Astrocyte (in vitro differentiated cells and primary cell): ENCODE results near the gene SSH2. TPM values are rescaled to one million over a fixed set of nuclear protein-coding genes. Genes with fewer than 3 reads are reported as not detected.

Source experiments
- DNase-seq: peaks from one replicate; pipeline ENCODE4 v3.0.0-alpha.2; 2010; ENCODE audit warnings: low read depth
- FAIRE-seq: peaks from 2 replicates; lab custom pipeline; 2011; peaks lifted over from hg19 to GRCh38; lab: Jason Lieb, UNC
- H2AFZ ChIP-seq: 2 replicates; pipeline ENCODE4 v1.6.0; 2012; ENCODE audit warnings: low read depth, low read length, inconsistent platforms
- H3K27ac ChIP-seq: 2 replicates; pipeline ENCODE4 v1.5.1; 2011; ENCODE audit warnings: low read depth, low read length, inconsistent platforms
- H3K27me3 ChIP-seq: 2 replicates; pipeline ENCODE4 v1.6.0; 2011; ENCODE audit warnings: low read length, inconsistent platforms; ENCODE audit not compliant: insufficient read depth
- H3K36me3 ChIP-seq: 2 replicates; pipeline ENCODE4 v1.5.1; 2011; ENCODE audit warnings: low read length, inconsistent platforms; ENCODE audit not compliant: insufficient read depth
- H3K4me1 ChIP-seq: 2 replicates; pipeline ENCODE4 v1.5.1; 2011; ENCODE audit warnings: low read length, inconsistent platforms; ENCODE audit not compliant: insufficient read depth
- H3K4me2 ChIP-seq: 2 replicates; pipeline ENCODE4 v1.6.0; 2012; ENCODE audit warnings: low read length, inconsistent platforms
- H3K4me3 ChIP-seq: 2 replicates; pipeline ENCODE4 v1.5.1; 2011; ENCODE audit warnings: low read depth, mild to moderate bottlenecking, low read length, inconsistent platforms; ENCODE audit not compliant: insufficient read depth
- H3K79me2 ChIP-seq: 2 replicates; pipeline ENCODE4 v1.6.0; 2012; ENCODE audit warnings: mild to moderate bottlenecking, low read length, inconsistent platforms; ENCODE audit not compliant: insufficient read depth
- H3K9ac ChIP-seq: 2 replicates; pipeline ENCODE4 v1.6.0; 2012; ENCODE audit warnings: mild to moderate bottlenecking, low read length, inconsistent platforms
- H3K9me3 ChIP-seq: 2 replicates; pipeline ENCODE4 v1.5.1; 2012; ENCODE audit warnings: low read depth, mild to moderate bottlenecking, low read length, inconsistent platforms; ENCODE audit not compliant: insufficient read depth
- H4K20me1 ChIP-seq: 2 replicates; pipeline ENCODE4 v1.6.0; 2012; ENCODE audit warnings: low read length, inconsistent platforms; ENCODE audit not compliant: insufficient read depth
- H3K27ac Mint-ChIP-seq: one replicate; pipeline ENCODE4 v1.8.0; 2021; ENCODE audit warnings: mild to moderate bottlenecking, mixed read lengths; ENCODE audit not compliant: unreplicated experiment
- H3K27me3 Mint-ChIP-seq: one replicate; pipeline ENCODE4 v1.8.0; 2021; ENCODE audit warnings: low read depth, mixed read lengths; ENCODE audit not compliant: unreplicated experiment
- H3K36me3 Mint-ChIP-seq: one replicate; pipeline ENCODE4 v1.8.0; 2021; ENCODE audit warnings: low read depth, mixed read lengths; ENCODE audit not compliant: unreplicated experiment
- H3K4me1 Mint-ChIP-seq: one replicate; pipeline ENCODE4 v1.8.0; 2021; ENCODE audit warnings: low read depth, mixed read lengths; ENCODE audit not compliant: unreplicated experiment
- H3K4me3 Mint-ChIP-seq: one replicate; pipeline ENCODE4 v1.8.0; 2021; ENCODE audit warnings: mild to moderate bottlenecking, moderate library complexity, mixed read lengths; ENCODE audit not compliant: unreplicated experiment
- H3K9me3 Mint-ChIP-seq: one replicate; pipeline ENCODE4 v1.8.0; 2021; ENCODE audit warnings: mild to moderate bottlenecking, mixed read lengths; ENCODE audit not compliant: unreplicated experiment
- CTCF ChIP-seq: IDR thresholded peaks from 2 replicates; pipeline ENCODE4 v1.5.1; 2011; ENCODE audit warnings: low read depth, mild to moderate bottlenecking, inconsistent platforms, low read length, moderate library complexity; ENCODE audit not compliant: insufficient read depth
- EZH2 ChIP-seq: IDR thresholded peaks from 2 replicates; pipeline ENCODE4 v1.6.1; 2012; ENCODE audit warnings: mild to moderate bottlenecking, low read length, inconsistent platforms; ENCODE audit not compliant: insufficient read depth
- total RNA-seq: library from RNA; stranded (reverse); gene quantifications from 2 replicates; pipeline ENCODE4 v1.2.1, GENCODE V29; 2021

The SSH2 gene
- total RNA-seq, 1 donor from 2014 or later, result 31.1 TPM

- Histone ChIP-seq H3K9me3 (no peaks in the 10 kb centered on the region), H3K36me3 (no peaks in the 10 kb centered on the region), H3K27ac (peak within 1 kb of the TSS; percentile 60), H3K4me2 (peak within 1 kb of the TSS; percentile 91), H3K4me1 (peaks cover 66% of the 10 kb centered on the region), H3K27me3 (no peaks in the 10 kb centered on the region), H3K79me2 (peaks cover 43% of the 10 kb centered on the region), H4K20me1 (peaks cover 51% of the 10 kb centered on the region), H2AFZ (peak within 1 kb of the TSS; percentile 84), H3K4me3 (peak within 1 kb of the TSS; percentile 81), H3K9ac (peak within 1 kb of the TSS; percentile 79)
- Mint-ChIP-seq H3K9me3 (no peaks in the 10 kb centered on the region), H3K4me3 (peak within 1 kb of the TSS; percentile 93), H3K4me1 (peaks cover 13% of the 10 kb centered on the region), H3K27me3 (no peaks in the 10 kb centered on the region), H3K27ac (peak within 1 kb of the TSS; percentile 81), H3K36me3 (no peaks in the 10 kb centered on the region)
- peak; percentile 57 for DNase-seq
- no peak for TF ChIP-seq EZH2
- no peak for TF ChIP-seq CTCF
- no peak for FAIRE-seq
Observed at GRCh38 chr17:29589524-29590410, 340.3 kb downstream of the SSH2 start, which contains the start of gene GIT1. TSS of gene GIT1 (minus strand) at chr17:29589648. CDS start at chr17:29589378, 270 bp downstream.

GRCh38 chr17:29588562-29589411 is 341.2 kb downstream of the SSH2 start:
- DNase-seq, result peak; percentile 11

More at GRCh38 chr17:29588562-29589411, 341.2 kb downstream of the SSH2 start:
- H3K4me3 Mint-ChIP-seq, result peak overlapping the region; percentile 93
- Histone ChIP-seq H3K79me2 (peaks cover 52% of the 10 kb centered on the region), H3K4me1 (peaks cover 72% of the 10 kb centered on the region), H3K36me3 (no peaks in the 10 kb centered on the region), H3K27me3 (no peaks in the 10 kb centered on the region), H2AFZ (peak overlapping the region; percentile 67), H4K20me1 (peaks cover 51% of the 10 kb centered on the region), H3K27ac (peak overlapping the region; percentile 25), H3K4me3 (peak overlapping the region; percentile 81), H3K9ac (peak overlapping the region; percentile 79), H3K9me3 (no peaks in the 10 kb centered on the region), H3K4me2 (peak overlapping the region; percentile 88)
- TF ChIP-seq EZH2, result no peak
- no peak for TF ChIP-seq CTCF
- H3K27me3 Mint-ChIP-seq, result no peaks in the 10 kb centered on the region
- no peak overlapping the region for H3K27ac Mint-ChIP-seq
- H3K36me3 Mint-ChIP-seq, result no peaks in the 10 kb centered on the region
- no peaks in the 10 kb centered on the region for H3K9me3 Mint-ChIP-seq
- peaks cover 21% of the 10 kb centered on the region for H3K4me1 Mint-ChIP-seq
- FAIRE-seq, result no peak
